WERI-Rb-1 (cell line): Measurements from ENCODE around the gene PEPD.

Source experiments
- DNase-seq: peaks from one replicate; pipeline ENCODE4 v3.0.0-alpha.2; 2020
- H3K27ac ChIP-seq: fragments of 250-450 bp; sonication (Bioruptor Pico); 2 replicates; pipeline ENCODE4 v1.5.1; 2020; ENCODE audit warnings: mild to moderate bottlenecking, moderate library complexity
- H3K27me3 ChIP-seq: fragments of 250-450 bp; sonication (Bioruptor Pico); 2 replicates; pipeline ENCODE4 v1.5.1; 2021; ENCODE audit warnings: mild to moderate bottlenecking, low read depth, moderate library complexity; ENCODE audit not compliant: insufficient read depth, severe bottlenecking
- H3K36me3 ChIP-seq: fragments of 250-450 bp; sonication (Bioruptor Pico); 2 replicates; pipeline ENCODE4 v1.5.1; 2020; ENCODE audit warnings: mild to moderate bottlenecking, moderate library complexity
- H3K4me3 ChIP-seq: 2 replicates; pipeline ENCODE4 v1.5.1; 2011; ENCODE audit warnings: low read depth, mild to moderate bottlenecking, control low read depth, low read length
- H3K9me3 ChIP-seq: fragments of 250-450 bp; sonication (Bioruptor Pico); 2 replicates; pipeline ENCODE4 v1.5.1; 2021; ENCODE audit warnings: mild to moderate bottlenecking, moderate library complexity; ENCODE audit not compliant: severe bottlenecking
- TF ChIP-seq, protein P1 (sequence below): IDR thresholded peaks from 2 replicates; pipeline ENCODE4 v1.5.1; 2011; ENCODE audit warnings: low read depth, mild to moderate bottlenecking, control low read depth, inconsistent platforms, low read length

The PEPD gene

GRCh38 chr19:33397536-33398360, 123.8 kb downstream of the PEPD start:
- Histone ChIP-seq H3K27me3 (no peaks in the 10 kb centered on the region), H3K27ac (no peak overlapping the region), H3K4me3 (no peak overlapping the region), H3K9me3 (no peaks in the 10 kb centered on the region), H3K36me3 (no peaks in the 10 kb centered on the region; the same call in 1 of the 2 replicates)
- no peak for DNase-seq
- TF ChIP-seq, protein P1, sequence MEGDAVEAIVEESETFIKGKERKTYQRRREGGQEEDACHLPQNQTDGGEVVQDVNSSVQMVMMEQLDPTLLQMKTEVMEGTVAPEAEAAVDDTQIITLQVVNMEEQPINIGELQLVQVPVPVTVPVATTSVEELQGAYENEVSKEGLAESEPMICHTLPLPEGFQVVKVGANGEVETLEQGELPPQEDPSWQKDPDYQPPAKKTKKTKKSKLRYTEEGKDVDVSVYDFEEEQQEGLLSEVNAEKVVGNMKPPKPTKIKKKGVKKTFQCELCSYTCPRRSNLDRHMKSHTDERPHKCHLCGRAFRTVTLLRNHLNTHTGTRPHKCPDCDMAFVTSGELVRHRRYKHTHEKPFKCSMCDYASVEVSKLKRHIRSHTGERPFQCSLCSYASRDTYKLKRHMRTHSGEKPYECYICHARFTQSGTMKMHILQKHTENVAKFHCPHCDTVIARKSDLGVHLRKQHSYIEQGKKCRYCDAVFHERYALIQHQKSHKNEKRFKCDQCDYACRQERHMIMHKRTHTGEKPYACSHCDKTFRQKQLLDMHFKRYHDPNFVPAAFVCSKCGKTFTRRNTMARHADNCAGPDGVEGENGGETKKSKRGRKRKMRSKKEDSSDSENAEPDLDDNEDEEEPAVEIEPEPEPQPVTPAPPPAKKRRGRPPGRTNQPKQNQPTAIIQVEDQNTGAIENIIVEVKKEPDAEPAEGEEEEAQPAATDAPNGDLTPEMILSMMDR, result peak; percentile 60

GRCh38 chr19:33396701-33397535, 124.7 kb downstream of the PEPD start:
- no peak overlapping the region for H3K4me3 ChIP-seq
- no peak for DNase-seq
- no peaks in the 10 kb centered on the region for H3K27me3 ChIP-seq
- H3K27ac ChIP-seq, result no peak overlapping the region
- no peaks in the 10 kb centered on the region; the same call in 1 of the 2 replicates for H3K36me3 ChIP-seq
- TF ChIP-seq, protein P1, result no peak
- no peaks in the 10 kb centered on the region for H3K9me3 ChIP-seq

DNA sequence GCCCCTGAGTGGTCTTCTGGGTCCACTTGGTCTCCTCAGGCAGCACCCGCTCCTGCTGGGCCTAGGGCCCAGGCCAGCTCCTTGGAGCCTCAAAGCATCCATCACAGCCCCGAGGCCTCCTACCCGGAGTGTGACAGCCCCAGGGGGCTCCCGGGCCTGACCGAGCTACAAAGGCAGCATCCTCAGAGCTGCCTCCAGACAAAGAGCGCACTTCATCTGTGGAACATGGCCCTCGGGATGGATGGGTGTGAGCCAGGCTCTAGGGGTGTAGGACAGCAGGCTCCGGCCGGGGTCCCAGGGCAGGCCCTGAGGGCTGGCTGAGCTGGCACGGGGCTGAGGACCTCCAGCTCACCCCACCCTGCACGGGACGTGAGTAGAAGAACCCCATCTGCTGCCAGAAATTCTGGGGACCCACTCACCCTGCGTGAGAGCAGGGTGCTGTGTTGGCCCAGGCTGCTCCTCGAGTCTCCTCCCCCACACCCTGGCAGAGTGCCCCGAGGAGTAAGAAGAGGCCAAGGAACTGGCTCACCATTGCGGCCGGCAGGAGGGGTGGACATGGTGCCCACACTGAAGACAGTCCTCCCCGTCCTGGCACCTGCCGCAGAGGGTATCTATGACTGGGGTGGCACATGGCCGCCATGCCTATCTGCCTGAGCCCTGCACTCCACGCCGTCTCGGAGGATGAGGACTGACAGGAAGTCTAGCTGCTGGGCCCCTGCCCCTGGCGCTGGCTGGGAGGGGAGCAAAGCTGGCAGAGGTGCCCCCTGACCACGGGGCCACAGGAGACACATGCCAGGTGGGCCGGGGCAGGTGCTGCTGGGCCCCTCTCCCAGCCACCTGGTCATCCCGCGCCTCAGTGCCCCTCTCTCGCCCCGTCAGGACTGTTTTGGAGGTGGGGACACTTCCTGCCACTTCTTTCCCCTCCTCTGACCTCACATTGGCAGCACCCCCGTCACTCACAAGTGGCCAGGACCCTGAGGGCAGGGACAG, 125.7 kb downstream of the PEPD start:
- TF ChIP-seq, protein P1, result no peak
- no peak for DNase-seq
- H3K4me3 ChIP-seq, result no peak overlapping the region
- H3K9me3 ChIP-seq, result no peaks in the 10 kb centered on the region
- no peak overlapping the region for H3K27ac ChIP-seq
- no peaks in the 10 kb centered on the region; the same call in 1 of the 2 replicates for H3K36me3 ChIP-seq
- no peaks in the 10 kb centered on the region for H3K27me3 ChIP-seq

DNA sequence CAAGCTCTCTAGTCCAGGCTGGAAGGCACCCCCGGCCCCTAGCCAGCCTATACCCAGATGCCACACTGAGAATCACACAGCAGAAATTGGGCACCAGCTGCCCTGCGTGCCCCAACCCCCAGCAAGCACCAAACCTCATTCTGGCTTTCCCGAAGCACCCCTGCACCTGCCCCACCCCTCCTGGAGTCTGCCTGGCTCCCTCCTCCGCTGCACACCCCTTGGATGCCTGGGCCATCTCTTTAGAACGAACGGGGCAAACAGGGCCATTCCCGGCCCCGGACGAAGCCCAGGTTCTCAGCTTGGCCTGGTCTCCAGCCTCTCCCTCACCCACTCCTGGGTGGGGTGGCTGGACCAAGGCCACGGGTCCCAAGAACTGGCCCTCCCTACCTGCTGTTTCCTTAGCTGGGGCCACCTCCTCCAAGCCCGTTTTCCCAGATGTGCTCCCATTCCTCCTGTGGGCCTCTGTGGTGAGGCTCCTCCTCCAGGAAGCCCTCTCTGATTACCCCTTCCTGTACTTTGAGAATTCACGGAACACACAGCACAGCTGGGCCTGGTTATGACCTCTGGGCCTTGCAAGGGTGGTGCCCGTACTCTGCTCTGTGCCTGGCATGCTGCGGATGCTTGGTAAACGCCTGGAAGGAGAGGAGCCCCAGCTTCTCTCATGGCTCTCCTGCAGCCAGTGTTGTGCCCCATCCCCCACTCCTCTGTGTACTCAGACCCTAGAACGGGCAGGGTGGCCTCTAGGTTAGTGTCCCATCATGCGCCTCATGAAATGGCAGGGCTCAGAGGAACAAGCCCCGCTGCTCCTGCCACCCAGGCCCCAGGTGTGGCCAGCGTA, 126.6 kb downstream of the PEPD start:
- TF ChIP-seq, protein P1, result no peak
- no peak overlapping the region for H3K27ac ChIP-seq
- H3K36me3 ChIP-seq, result no peaks in the 10 kb centered on the region; the same call in 1 of the 2 replicates
- no peak overlapping the region for H3K4me3 ChIP-seq
- DNase-seq, result no peak
- no peaks in the 10 kb centered on the region for H3K27me3 ChIP-seq
- H3K9me3 ChIP-seq, result no peaks in the 10 kb centered on the region
